Mammary epithelial cell (primary cell): ENCODE measurements around the gene RCOR3.

Source experiments
- EZH2 ChIP-seq: IDR thresholded peaks from 2 replicates; pipeline ENCODE4 v1.6.1; 2012; ENCODE audit warnings: low read length, inconsistent platforms, borderline replicate concordance
- TF ChIP-seq, protein P1 (sequence below), 2 donors: IDR thresholded peaks in 1 of 2; conservative IDR thresholded peaks in 1 of 2; 2 replicates each; pipeline ENCODE4 v1.5.1; 2011 to 2012; ENCODE audit warnings: inconsistent platforms in 2 of 2, low read length in 2 of 2, mild to moderate bottlenecking in 2 of 2, control low read depth in 1 of 2, low read depth in 1 of 2; ENCODE audit not compliant: insufficient read depth in 1 of 2; ENCODE audit errors: extremely low read depth in 1 of 2

DNA sequence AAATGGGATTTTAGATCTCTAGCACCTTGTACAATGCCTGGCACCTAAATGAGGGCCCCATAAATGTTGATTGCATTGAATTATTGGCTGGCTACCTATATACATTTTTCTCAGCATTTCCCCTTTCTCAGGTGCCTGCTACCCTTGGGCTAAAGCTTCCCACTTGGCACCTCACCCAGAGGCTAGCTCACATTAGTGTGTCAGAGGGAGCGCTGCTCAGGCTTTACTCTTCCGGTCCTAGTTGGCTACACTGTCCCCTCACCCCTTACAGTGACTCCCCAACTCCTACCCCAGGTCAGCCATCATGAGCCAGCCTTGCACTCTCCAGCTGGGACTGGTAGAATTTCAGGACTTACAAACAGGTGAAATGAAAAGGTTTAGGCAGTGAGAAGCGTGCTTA lies 77.0 kb downstream of the RCOR3 start:
- TF ChIP-seq, protein P1, sequence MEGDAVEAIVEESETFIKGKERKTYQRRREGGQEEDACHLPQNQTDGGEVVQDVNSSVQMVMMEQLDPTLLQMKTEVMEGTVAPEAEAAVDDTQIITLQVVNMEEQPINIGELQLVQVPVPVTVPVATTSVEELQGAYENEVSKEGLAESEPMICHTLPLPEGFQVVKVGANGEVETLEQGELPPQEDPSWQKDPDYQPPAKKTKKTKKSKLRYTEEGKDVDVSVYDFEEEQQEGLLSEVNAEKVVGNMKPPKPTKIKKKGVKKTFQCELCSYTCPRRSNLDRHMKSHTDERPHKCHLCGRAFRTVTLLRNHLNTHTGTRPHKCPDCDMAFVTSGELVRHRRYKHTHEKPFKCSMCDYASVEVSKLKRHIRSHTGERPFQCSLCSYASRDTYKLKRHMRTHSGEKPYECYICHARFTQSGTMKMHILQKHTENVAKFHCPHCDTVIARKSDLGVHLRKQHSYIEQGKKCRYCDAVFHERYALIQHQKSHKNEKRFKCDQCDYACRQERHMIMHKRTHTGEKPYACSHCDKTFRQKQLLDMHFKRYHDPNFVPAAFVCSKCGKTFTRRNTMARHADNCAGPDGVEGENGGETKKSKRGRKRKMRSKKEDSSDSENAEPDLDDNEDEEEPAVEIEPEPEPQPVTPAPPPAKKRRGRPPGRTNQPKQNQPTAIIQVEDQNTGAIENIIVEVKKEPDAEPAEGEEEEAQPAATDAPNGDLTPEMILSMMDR (conservative IDR thresholded peaks at IDR 0.05 in 1 of 2, IDR thresholded peaks at IDR 0.05 in 1 of 2; ENCODE audit: extremely low read depth in 1 of 2, insufficient read depth in 1 of 2, low read depth in 1 of 2, low read length in 2 of 2) = no peak
- TF ChIP-seq EZH2 = no peak
